Measurements from ENCODE around the gene MAP3K20.
"Not testable (repeated sequence)": the region's sequence is repeated elsewhere in the genome, so short reads cannot be mapped to it uniquely, and the experiment has no call there.

MAP3K20 gene

GRCh38 chr2:173075781-173076580, at the start of gene MAP3K20:
Gene MAP3K20, plus strand, starts transcription at chr2:173075846. Its CDS starts 15,186 bp downstream, at chr2:173091032.
- DNase-seq (ENCODE audit: low read depth, low spot score) = peak; percentile 87

- no peak for DNase-seq (ENCODE audit: low read depth, low spot score)
Measured at GRCh38 chr2:173026479-173026878, 49.2 kb upstream of the MAP3K20 start.

- DNase-seq (ENCODE audit: low read depth, low spot score) = peak; percentile 93
Measured at GRCh38 chr2:173027181-173028128, 48.2 kb upstream of the MAP3K20 start.

- no peak for DNase-seq (ENCODE audit: low read depth, low spot score)
Measured at GRCh38 chr2:173028141-173028540, 47.5 kb upstream of the MAP3K20 start.

GRCh38 chr2:173028671-173029070, 47.0 kb upstream of the MAP3K20 start:
- no peak for DNase-seq (ENCODE audit: low read depth, low spot score)

- DNase-seq (ENCODE audit: low read depth, low spot score) = no peak
Measured at GRCh38 chr2:173030561-173031490, 44.8 kb upstream of the MAP3K20 start.

- DNase-seq (ENCODE audit: low read depth, low spot score) = no peak
Measured at GRCh38 chr2:173032032-173032431, 43.6 kb upstream of the MAP3K20 start.

- no peak for DNase-seq (ENCODE audit: low read depth, low spot score)
Measured at GRCh38 chr2:173033084-173033483, 42.6 kb upstream of the MAP3K20 start.

- DNase-seq (ENCODE audit: low read depth, low spot score) = no peak
Measured at GRCh38 chr2:173034143-173034542, 41.5 kb upstream of the MAP3K20 start.

GRCh38 chr2:173037245-173038120, 38.2 kb upstream of the MAP3K20 start:
- DNase-seq (ENCODE audit: low read depth, low spot score) = no peak

GRCh38 chr2:173038257-173038656, 37.4 kb upstream of the MAP3K20 start:
- not testable (repeated sequence) for DNase-seq (ENCODE audit: low read depth, low spot score)

GRCh38 chr2:173040729-173041128, 34.9 kb upstream of the MAP3K20 start:
- no peak for DNase-seq (ENCODE audit: low read depth, low spot score)

GRCh38 chr2:173043476-173043875, 32.2 kb upstream of the MAP3K20 start:
- peak; percentile 42 for DNase-seq (ENCODE audit: low read depth, low spot score)

- DNase-seq (ENCODE audit: low read depth, low spot score) = no peak
Measured at GRCh38 chr2:173043897-173044519, 31.6 kb upstream of the MAP3K20 start.

- DNase-seq (ENCODE audit: low read depth, low spot score) = no peak
Measured at GRCh38 chr2:173044686-173045085, 31.0 kb upstream of the MAP3K20 start.

- no peak for DNase-seq (ENCODE audit: low read depth, low spot score)
Measured at GRCh38 chr2:173045181-173045580, 30.5 kb upstream of the MAP3K20 start.

- DNase-seq (ENCODE audit: low read depth, low spot score) = no peak
Measured at GRCh38 chr2:173048522-173048896, 27.1 kb upstream of the MAP3K20 start.

GRCh38 chr2:173048897-173049661, 26.6 kb upstream of the MAP3K20 start:
- peak; percentile 89 for DNase-seq (ENCODE audit: low read depth, low spot score)

- no peak for DNase-seq (ENCODE audit: low read depth, low spot score)
Measured at GRCh38 chr2:173049831-173050230, 25.8 kb upstream of the MAP3K20 start.

Measured in astrocyte of the hippocampus (primary cell).